ENCODE results near the gene P2RX7.
"Not testable (repeated sequence)": the region's sequence is repeated elsewhere in the genome, so short reads cannot be mapped to it uniquely, and the experiment has no call there.

P2RX7 gene

GRCh38 chr12:121176826-121177529 lies 44.3 kb downstream of the P2RX7 start:
- DNase-seq = no peak

GRCh38 chr12:121181181-121181580 lies 48.5 kb downstream of the P2RX7 start:
- no peak for DNase-seq

GRCh38 chr12:121182222-121182893 lies 49.7 kb downstream of the P2RX7 start:
- DNase-seq = no peak

- peak; percentile 94 for DNase-seq
These were observed 51.7 kb downstream of the P2RX7 start for GRCh38 chr12:121184425-121184824.

GRCh38 chr12:121184984-121185889 lies 52.6 kb downstream of the P2RX7 start:
- no peak for DNase-seq

GRCh38 chr12:121186826-121187225 lies 54.1 kb downstream of the P2RX7 start:
- DNase-seq = no peak

GRCh38 chr12:121187501-121187900 lies 54.8 kb downstream of the P2RX7 start:
- DNase-seq = no peak

GRCh38 chr12:121188227-121188626 lies 55.6 kb downstream of the P2RX7 start:
- DNase-seq = no peak

GRCh38 chr12:121189131-121189530 lies 56.5 kb downstream of the P2RX7 start:
- DNase-seq = no peak

- no peak for DNase-seq
These were observed 57.0 kb downstream of the P2RX7 start for GRCh38 chr12:121189619-121190155.

- DNase-seq = no peak
These were observed 57.9 kb downstream of the P2RX7 start for GRCh38 chr12:121190523-121191031.

- no peak for DNase-seq
These were observed 58.5 kb downstream of the P2RX7 start for GRCh38 chr12:121191151-121191550.

GRCh38 chr12:121196902-121197301 lies 64.2 kb downstream of the P2RX7 start:
- DNase-seq = no peak

- DNase-seq = no peak
These were observed 66.3 kb downstream of the P2RX7 start for GRCh38 chr12:121198949-121199348.

GRCh38 chr12:121201140-121201539 lies 68.5 kb downstream of the P2RX7 start:
- not testable (repeated sequence) for DNase-seq

GRCh38 chr12:121202407-121203355 lies 70.0 kb downstream of the P2RX7 start:
- DNase-seq = no peak

- no peak for DNase-seq
These were observed 70.8 kb downstream of the P2RX7 start for GRCh38 chr12:121203482-121203881.

- DNase-seq = no peak
These were observed 72.8 kb downstream of the P2RX7 start for GRCh38 chr12:121205491-121205890.

GRCh38 chr12:121208571-121208970 lies 75.9 kb downstream of the P2RX7 start:
- DNase-seq = not testable (repeated sequence)

GRCh38 chr12:121209221-121209620 lies 76.5 kb downstream of the P2RX7 start:
- no peak for DNase-seq

GRCh38 chr12:121209624-121210572 lies 77.2 kb downstream of the P2RX7 start, which contains the start of gene P2RX4:
Gene P2RX4 (plus strand): TSS chr12:121210129. CDS start chr12:121210165, 36 bp downstream.
- DNase-seq = peak; percentile 74

Data from NCI-H2171 (cell line).